ENCODE measurements around the gene LRRK2.

Gene LRRK2

DNA sequence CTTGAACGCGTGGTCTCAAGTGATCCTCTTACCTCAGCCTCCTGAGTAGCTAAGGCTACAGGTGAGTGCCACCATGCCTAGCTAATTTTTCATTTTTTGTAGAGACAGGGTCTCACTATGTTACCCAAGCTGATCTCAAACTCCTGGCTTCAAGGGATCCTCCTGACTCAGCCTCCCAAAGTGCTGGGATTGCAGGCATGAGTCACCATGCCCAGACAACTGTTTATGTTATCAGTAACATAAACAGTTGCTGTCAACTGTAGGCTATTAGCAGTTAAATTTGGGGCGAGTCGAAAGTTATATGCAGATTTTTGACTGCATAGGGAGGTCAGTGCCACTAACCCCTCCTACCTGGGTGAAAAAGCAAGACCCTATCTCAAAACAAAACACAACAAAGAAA is 26.2 kb upstream of the LRRK2 start:
- TF ChIP-seq, protein P1, sequence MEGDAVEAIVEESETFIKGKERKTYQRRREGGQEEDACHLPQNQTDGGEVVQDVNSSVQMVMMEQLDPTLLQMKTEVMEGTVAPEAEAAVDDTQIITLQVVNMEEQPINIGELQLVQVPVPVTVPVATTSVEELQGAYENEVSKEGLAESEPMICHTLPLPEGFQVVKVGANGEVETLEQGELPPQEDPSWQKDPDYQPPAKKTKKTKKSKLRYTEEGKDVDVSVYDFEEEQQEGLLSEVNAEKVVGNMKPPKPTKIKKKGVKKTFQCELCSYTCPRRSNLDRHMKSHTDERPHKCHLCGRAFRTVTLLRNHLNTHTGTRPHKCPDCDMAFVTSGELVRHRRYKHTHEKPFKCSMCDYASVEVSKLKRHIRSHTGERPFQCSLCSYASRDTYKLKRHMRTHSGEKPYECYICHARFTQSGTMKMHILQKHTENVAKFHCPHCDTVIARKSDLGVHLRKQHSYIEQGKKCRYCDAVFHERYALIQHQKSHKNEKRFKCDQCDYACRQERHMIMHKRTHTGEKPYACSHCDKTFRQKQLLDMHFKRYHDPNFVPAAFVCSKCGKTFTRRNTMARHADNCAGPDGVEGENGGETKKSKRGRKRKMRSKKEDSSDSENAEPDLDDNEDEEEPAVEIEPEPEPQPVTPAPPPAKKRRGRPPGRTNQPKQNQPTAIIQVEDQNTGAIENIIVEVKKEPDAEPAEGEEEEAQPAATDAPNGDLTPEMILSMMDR (conservative IDR thresholded peaks at IDR 0.05; ENCODE audit: low read depth, low read length) = no peak
- H3K4me3 ChIP-seq (ENCODE audit: low read length) = no peak overlapping the region
- no peak for DNase-seq (ENCODE audit: low read depth)

GRCh38 chr12:40202095-40203059 is 22.4 kb upstream of the LRRK2 start:
- no peak overlapping the region for H3K4me3 ChIP-seq (ENCODE audit: low read length)
- DNase-seq (ENCODE audit: low read depth) = no peak
- TF ChIP-seq, protein P1 (conservative IDR thresholded peaks at IDR 0.05; ENCODE audit: low read depth, low read length) = no peak

- H3K4me3 ChIP-seq (ENCODE audit: low read length) = no peak overlapping the region
- TF ChIP-seq, protein P1 (conservative IDR thresholded peaks at IDR 0.05; ENCODE audit: low read depth, low read length) = no peak
- DNase-seq (ENCODE audit: low read depth) = no peak
Observed at GRCh38 chr12:40203060-40203430, 21.8 kb upstream of the LRRK2 start.

DNA sequence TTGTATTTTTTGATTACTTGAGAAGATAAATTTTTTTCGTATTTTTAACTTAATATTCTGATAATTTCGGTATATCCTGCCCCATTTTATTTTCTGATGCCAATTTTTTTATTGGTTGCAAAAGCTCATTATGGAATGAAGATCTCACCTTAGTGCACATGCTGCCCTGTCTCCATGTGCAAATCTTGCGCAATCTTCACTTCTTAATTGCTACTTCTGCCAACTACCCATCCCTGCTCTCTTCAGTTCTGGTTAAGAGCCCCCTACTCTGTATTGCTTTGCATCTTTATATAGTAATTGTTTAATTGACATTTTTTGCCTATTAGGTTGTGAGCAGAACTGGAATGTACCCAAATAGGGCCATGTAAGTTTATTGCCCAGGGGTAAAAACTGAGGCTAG is 20.5 kb upstream of the LRRK2 start:
- DNase-seq (ENCODE audit: low read depth) = no peak
- no peak overlapping the region for H3K4me3 ChIP-seq (ENCODE audit: low read length)
- TF ChIP-seq, protein P1 (conservative IDR thresholded peaks at IDR 0.05; ENCODE audit: low read depth, low read length) = no peak

DNA sequence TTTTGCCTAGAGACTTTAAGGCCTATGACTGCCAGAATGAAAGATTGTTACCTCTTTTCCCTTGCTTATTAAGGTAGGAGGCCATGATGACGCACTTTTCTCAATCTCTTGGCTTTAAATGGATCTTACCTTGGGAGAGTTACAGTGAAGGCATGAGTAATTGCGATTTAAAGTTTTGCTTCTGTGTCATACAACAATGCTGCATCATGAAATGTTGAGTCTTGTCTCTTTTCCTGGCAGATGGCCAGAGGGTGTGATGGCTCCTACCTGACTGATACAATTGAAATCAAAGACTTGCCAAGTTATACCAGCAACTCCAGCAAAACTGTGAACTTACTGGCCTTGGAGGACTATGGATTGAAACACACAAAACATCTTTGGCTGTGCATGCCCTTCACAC is 17.2 kb upstream of the LRRK2 start:
- no peak for DNase-seq (ENCODE audit: low read depth)
- H3K4me3 ChIP-seq (ENCODE audit: low read length) = no peak overlapping the region
- TF ChIP-seq, protein P1 (conservative IDR thresholded peaks at IDR 0.05; ENCODE audit: low read depth, low read length) = no peak

DNA sequence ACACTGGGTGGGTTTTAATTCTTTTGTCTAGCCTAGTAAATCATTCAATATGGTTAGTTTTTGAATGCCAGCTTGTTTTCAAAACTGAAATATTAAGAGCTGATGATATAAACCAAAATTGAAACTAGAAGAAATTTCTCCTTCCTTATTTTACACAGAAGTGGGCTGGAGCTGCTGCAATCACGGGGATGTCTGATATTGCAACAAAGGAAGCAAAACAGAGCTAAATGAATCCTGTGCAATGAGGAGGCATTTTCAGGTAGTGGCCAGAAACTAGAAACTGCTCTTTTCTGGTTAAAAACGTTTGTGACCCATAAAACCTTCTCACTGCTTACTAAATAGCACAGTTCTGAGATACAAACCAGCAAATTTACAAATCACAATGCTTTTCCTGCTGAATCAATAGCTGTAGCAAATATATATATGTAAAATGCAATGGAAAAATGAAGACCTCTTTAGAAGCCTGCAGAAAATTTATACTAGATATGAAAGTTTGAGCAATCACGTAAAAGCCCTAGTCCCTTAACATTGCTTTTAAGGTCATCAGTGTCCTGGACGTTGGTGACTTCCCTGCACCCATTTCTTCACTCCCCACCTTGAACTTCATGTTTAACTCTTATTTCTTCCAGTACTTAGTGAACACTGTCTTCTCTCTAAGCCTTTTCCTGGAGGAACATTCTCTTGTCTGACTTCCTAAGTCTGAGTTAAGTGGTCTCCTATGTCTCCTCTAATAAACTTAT is 15.9 kb upstream of the LRRK2 start:
- no peak overlapping the region for H3K4me3 ChIP-seq (ENCODE audit: low read length)
- DNase-seq (ENCODE audit: low read depth) = no peak
- TF ChIP-seq, protein P1 (conservative IDR thresholded peaks at IDR 0.05; ENCODE audit: low read depth, low read length) = no peak

All from retinal pigment epithelial cell (primary cell).